Fibroblast of the aortic adventitia (primary cell): ENCODE measurements around the gene HSD3B1. TPM values are rescaled to one million over a fixed set of nuclear protein-coding genes. Genes with fewer than 3 reads are reported as not detected.

Experiments used
- DNase-seq: peaks from one replicate; pipeline ENCODE4 v3.0.0-alpha.2; 2010; ENCODE audit warnings: low read depth
- H3K4me3 ChIP-seq: 2 replicates; pipeline ENCODE4 v1.5.1; 2011; ENCODE audit warnings: low read depth, mild to moderate bottlenecking, control low read depth, low read length, moderate library complexity
- CTCF ChIP-seq: IDR thresholded peaks from 2 replicates; pipeline ENCODE4 v1.5.1; 2011; ENCODE audit warnings: mild to moderate bottlenecking, low read length, control low read depth, inconsistent platforms; ENCODE audit not compliant: insufficient read depth
- total RNA-seq: library from RNA; depleted of rRNA; stranded (reverse); fragments of >200 nt; gene quantifications from 2 replicates; pipeline ENCODE4 v1.2.3, GENCODE V29; 2012; ENCODE audit warnings: low replicate concordance

HSD3B1 gene
- total RNA-seq, 1 donor = not detected

- peak; percentile 64 for TF ChIP-seq CTCF
- no peak overlapping the region for H3K4me3 ChIP-seq
- DNase-seq = peak; percentile 17
Observed at GRCh38 chr1:119475866-119476439, 31.1 kb upstream of the HSD3B1 start.

GRCh38 chr1:119477710-119478109, 29.3 kb upstream of the HSD3B1 start:
- no peak for TF ChIP-seq CTCF
- no peak for DNase-seq
- H3K4me3 ChIP-seq = no peak overlapping the region

GRCh38 chr1:119480175-119480574, 26.8 kb upstream of the HSD3B1 start:
- no peak for TF ChIP-seq CTCF
- DNase-seq = no peak
- no peak overlapping the region for H3K4me3 ChIP-seq

GRCh38 chr1:119481951-119482350, 25.1 kb upstream of the HSD3B1 start:
- DNase-seq = no peak
- no peak for TF ChIP-seq CTCF
- H3K4me3 ChIP-seq = no peak overlapping the region

GRCh38 chr1:119482517-119483425, 24.2 kb upstream of the HSD3B1 start:
- H3K4me3 ChIP-seq = no peak overlapping the region
- TF ChIP-seq CTCF = no peak
- DNase-seq = no peak

- TF ChIP-seq CTCF = no peak
- H3K4me3 ChIP-seq = no peak overlapping the region
- DNase-seq = no peak
Observed at GRCh38 chr1:119483441-119484200, 23.4 kb upstream of the HSD3B1 start.
